Measurements from ENCODE around the gene ABHD6.

- TF ChIP-seq, protein P1, sequence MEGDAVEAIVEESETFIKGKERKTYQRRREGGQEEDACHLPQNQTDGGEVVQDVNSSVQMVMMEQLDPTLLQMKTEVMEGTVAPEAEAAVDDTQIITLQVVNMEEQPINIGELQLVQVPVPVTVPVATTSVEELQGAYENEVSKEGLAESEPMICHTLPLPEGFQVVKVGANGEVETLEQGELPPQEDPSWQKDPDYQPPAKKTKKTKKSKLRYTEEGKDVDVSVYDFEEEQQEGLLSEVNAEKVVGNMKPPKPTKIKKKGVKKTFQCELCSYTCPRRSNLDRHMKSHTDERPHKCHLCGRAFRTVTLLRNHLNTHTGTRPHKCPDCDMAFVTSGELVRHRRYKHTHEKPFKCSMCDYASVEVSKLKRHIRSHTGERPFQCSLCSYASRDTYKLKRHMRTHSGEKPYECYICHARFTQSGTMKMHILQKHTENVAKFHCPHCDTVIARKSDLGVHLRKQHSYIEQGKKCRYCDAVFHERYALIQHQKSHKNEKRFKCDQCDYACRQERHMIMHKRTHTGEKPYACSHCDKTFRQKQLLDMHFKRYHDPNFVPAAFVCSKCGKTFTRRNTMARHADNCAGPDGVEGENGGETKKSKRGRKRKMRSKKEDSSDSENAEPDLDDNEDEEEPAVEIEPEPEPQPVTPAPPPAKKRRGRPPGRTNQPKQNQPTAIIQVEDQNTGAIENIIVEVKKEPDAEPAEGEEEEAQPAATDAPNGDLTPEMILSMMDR (IDR thresholded peaks at IDR 0.05), result no peak
- TF ChIP-seq POLR2A (IDR thresholded peaks at IDR 0.05), result no peak
Measured at GRCh38 chr3:58341376-58341775, 103.8 kb downstream of the ABHD6 start.

All from prostate gland (tissue), 2 donors.